HepG2 (cell line): Measurements from ENCODE around the gene BRPF1. TPM values are rescaled to one million over a fixed set of nuclear protein-coding genes. Genes with fewer than 3 reads are reported as not detected.
A peak's percentile ranks its signal among the peaks of the same experiment; 100 is the strongest.

Experiments used
- ATF2 ChIP-seq: sonication (generic); formaldehyde crosslinking; IDR thresholded peaks from 2 replicates; pipeline ENCODE4 v1.4.0; 2020; ENCODE audit warnings: missing genetic modification reagents
- BORCS8-MEF2B ChIP-seq: sonication (generic); formaldehyde crosslinking; IDR thresholded peaks from 2 replicates; pipeline ENCODE4 v1.8.0; 2022; ENCODE audit warnings: mild to moderate bottlenecking, missing genetic modification reagents
- MXD3 ChIP-seq: IDR thresholded peaks from 2 replicates; pipeline ENCODE4 v1.6.1; 2016; ENCODE audit warnings: mild to moderate bottlenecking, missing biosample characterization, missing genetic modification reagents
- NFKB2 ChIP-seq: sonication (generic); formaldehyde crosslinking; IDR thresholded peaks from 2 replicates; pipeline ENCODE4 v1.4.0; 2020; ENCODE audit warnings: missing genetic modification reagents, borderline replicate concordance
- POGK ChIP-seq: sonication (generic); formaldehyde crosslinking; conservative IDR thresholded peaks from 2 replicates; pipeline ENCODE4 v1.8.0; 2022; ENCODE audit warnings: mild to moderate bottlenecking, moderate library complexity, missing genetic modification reagents
- REPIN1 ChIP-seq: sonication (generic); formaldehyde crosslinking; IDR thresholded peaks from 2 replicates; pipeline ENCODE4 v1.8.0; 2022; ENCODE audit warnings: missing genetic modification reagents, low read depth, mild to moderate bottlenecking, borderline replicate concordance
- ZBTB20 ChIP-seq: sonication (generic); formaldehyde crosslinking; IDR thresholded peaks from 2 replicates; pipeline ENCODE4 v1.8.1; 2023; ENCODE audit warnings: missing genetic modification reagents, low read depth, mild to moderate bottlenecking, borderline replicate concordance
- ZBTB40 ChIP-seq, 2 experiments: fragments of 450-650 bp in 1 of 2; sonication (generic) in 1 of 2; formaldehyde crosslinking in 1 of 2; IDR thresholded peaks; 2 replicates each; pipeline versions ENCODE4 v1.6.1 to v1.8.0; 2016 to 2022; ENCODE audit warnings: antibody characterized with exemption in 1 of 2, mild to moderate bottlenecking in 1 of 2, missing genetic modification reagents in 1 of 2
- ZNF280B ChIP-seq: sonication (generic); formaldehyde crosslinking; IDR thresholded peaks from 2 replicates; pipeline ENCODE4 v1.5.0; 2020; ENCODE audit warnings: missing genetic modification reagents, mild to moderate bottlenecking, borderline replicate concordance
- ZNF33B ChIP-seq: sonication (generic); formaldehyde crosslinking; IDR thresholded peaks from 2 replicates; pipeline ENCODE4 v1.5.1; 2020; ENCODE audit warnings: mild to moderate bottlenecking, missing genetic modification reagents
- ZNF446 ChIP-seq: sonication (generic); formaldehyde crosslinking; IDR thresholded peaks from 2 replicates; pipeline ENCODE4 v1.5.0; 2020; ENCODE audit warnings: mild to moderate bottlenecking, missing genetic modification reagents
- polyA plus RNA-seq, 8 experiments: library from polyadenylated mRNA; depleted of rRNA in 3 of 8; stranded (reverse) in 7 of 8; unstranded in 1 of 8; fragments of >200 nt; fragmentation: Illumina TruSeq in 4 of 8; extraction: Trizol in 4 of 8; gene quantifications; 2 replicates each; pipeline versions ENCODE4 v1.2.1 to v1.2.3, GENCODE V29; 2011 to 2016; ENCODE audit warnings: low read depth in 4 of 8, missing spikeins in 1 of 8, mixed read lengths in 1 of 8; ENCODE audit not compliant: insufficient read depth in 1 of 8
- total RNA-seq, 5 experiments: library from RNA; depleted of rRNA; stranded (reverse); fragments of >200 nt; fragmentation: Illumina TruSeq; extraction: Trizol; gene quantifications; 2 replicates each; pipeline ENCODE4 v1.2.3, GENCODE V29; 2016; ENCODE audit warnings: low read depth in 1 of 5

The BRPF1 gene
- total and polyA plus RNA-seq, 2 of the 13 experiments (the other 11 are each of a cell fraction or from before 2014, with no cell fraction given), result 7.3 to 10.0 TPM

GRCh38 chr3:9704347-9705322, 26.9 kb upstream of the BRPF1 start (continued):
- no peak for TF ChIP-seq ZBTB40 (IDR thresholded peaks at IDR 0.05)
- TF ChIP-seq ZBTB40 (CRISPR knock-in tag; IDR thresholded peaks at IDR 0.05), result peak; percentile 85
- TF ChIP-seq ATF2 (CRISPR knock-in tag), result peak; percentile 56; the same call in 1 of the 2 replicates
- peak; percentile 92 for TF ChIP-seq BORCS8-MEF2B (CRISPR knock-in tag)
- TF ChIP-seq POGK (CRISPR knock-in tag), result no peak
- peak; percentile 74 for TF ChIP-seq NFKB2 (CRISPR knock-in tag)
- TF ChIP-seq ZNF33B (CRISPR knock-in tag), result peak; percentile 43; the same call in 1 of the 2 replicates
- peak; percentile 66; the same call in 1 of the 2 replicates for TF ChIP-seq ZBTB20 (CRISPR knock-in tag)
- TF ChIP-seq REPIN1 (CRISPR knock-in tag), result 0 out of 2 replicates have a peak, but pooled peaks have one; percentile 32
- peak; percentile 77; the same call in 1 of the 2 replicates for TF ChIP-seq ZNF280B (CRISPR knock-in tag)
- peak; percentile 95 for TF ChIP-seq MXD3 (CRISPR knock-in tag)
- TF ChIP-seq ZNF446 (CRISPR knock-in tag), result peak; percentile 69; the same call in 1 of the 2 replicates
